HepG2 (cell line): ENCODE results near the gene SRCIN1. TPM values are rescaled to one million over a fixed set of nuclear protein-coding genes. Genes with fewer than 3 reads are reported as not detected.

Experiments
- ATAC-seq: fragments of 200-7000 bp; cut with Tn5 transposase; 3 replicates; pipeline ENCODE4 v1.9.1; 2020; ENCODE audit warnings: mild to moderate bottlenecking, moderate library complexity
- BruUV-seq: library from RNA; stranded (reverse); fragments of 400-500 nt; replicated peaks from 2 replicates; lab custom pipeline; 2021; lab: Mats Ljungman, UMichigan
- CTCF ChIA-PET: fragments of 300-600 bp; formaldehyde crosslinking; extraction: SDS; loops from one replicate; lab custom pipeline; 2021; ENCODE audit warnings: low total read pairs, inconsistent platforms, low intra/inter-chr PET ratio; lab: Yijun Ruan, JAX
- POLR2A ChIA-PET: fragments of 350-600 bp; sonication (Branson Sonifier 250); formaldehyde crosslinking; loops from one replicate; lab custom pipeline; 2020; ENCODE audit warnings: antibody characterized with exemption, inconsistent platforms; lab: Yijun Ruan, JAX
- DNase-seq: peaks from one replicate; pipeline ENCODE4 v3.0.0-alpha.2; 2015; ENCODE audit warnings: low spot score
- FAIRE-seq: peaks from 3 replicates; lab custom pipeline; 2011; peaks lifted over from hg19 to GRCh38; lab: Jason Lieb, UNC
- H2AFZ ChIP-seq: one replicate; pipeline ENCODE4 v1.6.1; 2011; ENCODE audit warnings: low read length, inconsistent platforms
- H3K27ac ChIP-seq: fragments of 300-600 bp; 3 replicates; pipeline ENCODE4 v1.8.0; 2011; ENCODE audit warnings: mixed run types, mild to moderate bottlenecking, mixed read lengths, low read length, inconsistent platforms; ENCODE audit not compliant: insufficient read depth; ENCODE audit errors: extremely low read length
- H3K27me3 ChIP-seq, 2 experiments: fragments of 200-600 bp in 1 of 2; 2 replicates in 1 of 2; 3 replicates in 1 of 2; pipeline versions ENCODE4 v1.6.0 to v1.8.0; 2011; ENCODE audit warnings: low read length in 2 of 2, mild to moderate bottlenecking in 2 of 2, moderate library complexity in 2 of 2, inconsistent platforms in 1 of 2; ENCODE audit not compliant: insufficient read depth in 2 of 2, control insufficient read depth in 1 of 2
- H3K36me3 ChIP-seq, 2 experiments: fragments of 200-600 bp in 1 of 2; replicated peaks in 1 of 2; 2 replicates in 1 of 2; 3 replicates in 1 of 2; pipeline versions ENCODE4 v1.5.1 to v1.8.0; 2011; ENCODE audit warnings: low read length in 2 of 2, inconsistent platforms in 1 of 2; ENCODE audit not compliant: insufficient read depth in 2 of 2, control insufficient read depth in 1 of 2
- H3K4me1 ChIP-seq: 2 replicates; pipeline ENCODE4 v1.5.1; 2012; ENCODE audit warnings: low read length, inconsistent platforms; ENCODE audit not compliant: insufficient read depth
- H3K4me2 ChIP-seq: 2 replicates; pipeline ENCODE4 v1.6.0; 2011; ENCODE audit warnings: low read depth, low read length, inconsistent platforms
- H3K4me3 ChIP-seq, 3 experiments: fragments of 200-600 bp in 1 of 3; sonication (generic), shearing (Covaris generic) in 1 of 3; replicated peaks in 1 of 3; 2 replicates each; pipeline ENCODE4 v1.5.1; 2011 to 2016; ENCODE audit warnings: low read length in 3 of 3, inconsistent platforms in 2 of 3, low read depth in 2 of 3, mild to moderate bottlenecking in 2 of 3, control low read depth in 1 of 3, mixed read lengths in 1 of 3; ENCODE audit not compliant: insufficient read depth in 1 of 3
- H3K79me2 ChIP-seq: one replicate; pipeline ENCODE4 v1.6.1; 2011; ENCODE audit warnings: low read length, inconsistent platforms; ENCODE audit not compliant: insufficient read depth
- H3K9ac ChIP-seq: 2 replicates; pipeline ENCODE4 v1.6.0; 2011; ENCODE audit warnings: mild to moderate bottlenecking, low read depth, low read length, inconsistent platforms; ENCODE audit not compliant: insufficient read depth
- H3K9me3 ChIP-seq: 2 replicates; pipeline ENCODE4 v1.5.1; 2012; ENCODE audit warnings: mild to moderate bottlenecking, low read length
- H4K20me1 ChIP-seq: 2 replicates; pipeline ENCODE4 v1.6.0; 2011; ENCODE audit warnings: inconsistent platforms, mild to moderate bottlenecking, low read length, moderate library complexity; ENCODE audit not compliant: insufficient read depth
- ATM ChIP-seq: fragments of 450-650 bp; IDR thresholded peaks from 2 replicates; pipeline ENCODE4 v1.7.1; 2017; ENCODE audit warnings: mild to moderate bottlenecking, borderline replicate concordance
- BCL3 ChIP-seq: sonication (generic); formaldehyde crosslinking; IDR thresholded peaks from 2 replicates; pipeline ENCODE4 v1.5.1; 2020; ENCODE audit warnings: mild to moderate bottlenecking, missing genetic modification reagents, moderate library complexity
- HNRNPK ChIP-seq: fragments of 200-400 bp; formaldehyde crosslinking; IDR thresholded peaks from 2 replicates; pipeline ENCODE4 v1.6.1; 2018; ENCODE audit warnings: low read length, low read depth, moderate library complexity, mild to moderate bottlenecking; ENCODE audit not compliant: poor library complexity, severe bottlenecking
- KAT7 ChIP-seq: IDR thresholded peaks from 2 replicates; pipeline ENCODE4 v1.6.1; 2018; ENCODE audit warnings: borderline replicate concordance, missing compliant biosample characterization
- MAZ ChIP-seq, 2 experiments: sonication (generic) in 1 of 2; formaldehyde crosslinking in 1 of 2; IDR thresholded peaks; 2 replicates each; pipeline versions ENCODE4 v1.5.0 to v1.6.1; 2012 to 2020; ENCODE audit warnings: low read depth in 2 of 2, mild to moderate bottlenecking in 2 of 2, borderline replicate concordance in 1 of 2, improper control_type of control experiment in 1 of 2, low read length in 1 of 2, missing genetic modification reagents in 1 of 2, moderate library complexity in 1 of 2
- RCOR2 ChIP-seq: IDR thresholded peaks from 2 replicates; pipeline ENCODE4 v1.6.1; 2016; ENCODE audit warnings: missing biosample characterization, missing genetic modification reagents
- SNAPC2 ChIP-seq: sonication (generic); formaldehyde crosslinking; IDR thresholded peaks from 2 replicates; pipeline ENCODE4 v1.8.1; 2022; ENCODE audit warnings: mild to moderate bottlenecking, missing genetic modification reagents
- SP5 ChIP-seq: IDR thresholded peaks from 2 replicates; pipeline ENCODE4 v1.6.1; 2016; ENCODE audit warnings: low read depth, borderline replicate concordance
- ZFX ChIP-seq: sonication (generic); formaldehyde crosslinking; IDR thresholded peaks from 2 replicates; pipeline ENCODE4 v1.4.0; 2020; ENCODE audit warnings: mild to moderate bottlenecking, low read depth, missing genetic modification reagents, moderate library complexity
- ZMYM3 ChIP-seq: sonication (generic); formaldehyde crosslinking; IDR thresholded peaks from 2 replicates; pipeline ENCODE4 v1.5.1; 2020; ENCODE audit warnings: mild to moderate bottlenecking, missing genetic modification reagents
- ZNF280D ChIP-seq: sonication (generic); formaldehyde crosslinking; IDR thresholded peaks from 2 replicates; pipeline ENCODE4 v1.5.1; 2020; ENCODE audit warnings: mild to moderate bottlenecking, missing genetic modification reagents
- ZNF430 ChIP-seq: sonication (generic); formaldehyde crosslinking; IDR thresholded peaks from 2 replicates; pipeline ENCODE4 v1.9.0; 2021; ENCODE audit warnings: mild to moderate bottlenecking, missing genetic modification reagents
- WGBS: methylation state at CpG from one replicate; pipeline ENCODE4 v1.1.6; 2017; ENCODE audit warnings: low lambda C conversion rate; 5-methylcytosine and 5-hydroxymethylcytosine counted together
- in situ Hi-C: cut with HindIII; loops from 2 replicates; pipeline ENCODE4 v1.10.0; 2017; ENCODE audit warnings: low pct_unique_long_range_greater_than_20kb; ENCODE audit not compliant: extremely low pct_ligation_motif_present
- intact Hi-C: fragments of 100-400 bp; cut with micrococcal nuclease; formaldehyde crosslinking; loops from one replicate; pipeline ENCODE4 v1.10.0; 2022; ENCODE audit not compliant: unreplicated experiment
- polyA plus RNA-seq, 8 experiments: library from polyadenylated mRNA; depleted of rRNA in 3 of 8; stranded (reverse) in 7 of 8; unstranded in 1 of 8; fragments of >200 nt; fragmentation: Illumina TruSeq in 4 of 8; extraction: Trizol in 4 of 8; gene quantifications; 2 replicates each; pipeline versions ENCODE4 v1.2.1 to v1.2.3, GENCODE V29; 2011 to 2016; ENCODE audit warnings: low read depth in 4 of 8, missing spikeins in 1 of 8, mixed read lengths in 1 of 8; ENCODE audit not compliant: insufficient read depth in 1 of 8
- total RNA-seq, 5 experiments: library from RNA; depleted of rRNA; stranded (reverse); fragments of >200 nt; fragmentation: Illumina TruSeq; extraction: Trizol; gene quantifications; 2 replicates each; pipeline ENCODE4 v1.2.3, GENCODE V29; 2016; ENCODE audit warnings: low read depth in 1 of 5

The SRCIN1 gene
- total and polyA plus RNA-seq, 2 of the 13 experiments (the other 11 are each of a cell fraction or from before 2014, with no cell fraction given): 1.2 to 9.6 TPM

- Histone ChIP-seq H4K20me1 (no peaks in the 10 kb centered on the region), H3K9me3 (no peaks in the 10 kb centered on the region), H3K9ac (no peak overlapping the region), H2AFZ (no peak overlapping the region), H3K27ac (peak overlapping the region; percentile 95), H3K4me1 (peaks cover 100% of the 10 kb centered on the region), H3K4me3 (no peak overlapping the region), H3K27me3 (no peaks in the 10 kb centered on the region), H3K36me3 (no peaks in the 10 kb centered on the region), H3K79me2 (no peaks in the 10 kb centered on the region), H3K4me2 (no peak overlapping the region)
- no peak for FAIRE-seq
- TF ChIP-seq ZMYM3 (CRISPR knock-in tag) (peak; percentile 89), ZNF430 (CRISPR knock-in tag) (0 out of 2 replicates have a peak, but pooled peaks have one; percentile 4), MAZ (IDR thresholded peaks at IDR 0.05; ENCODE audit: borderline replicate concordance, low read depth, low read length) (no peak), MAZ (CRISPR knock-in tag; IDR thresholded peaks at IDR 0.05; ENCODE audit: low read depth) (0 out of 2 replicates have a peak, but pooled peaks have one; percentile 3), SNAPC2 (no peak), BCL3 (CRISPR knock-in tag) (0 out of 2 replicates have a peak, but pooled peaks have one; percentile 45), ZNF280D (CRISPR knock-in tag) (peak; percentile 85), ZFX (CRISPR knock-in tag) (0 out of 2 replicates have a peak, but pooled peaks have one; percentile 7), SP5 (no peak), ATM (no peak), KAT7 (CRISPR knock-in tag) (no peak), HNRNPK (peak; percentile 9), RCOR2 (CRISPR knock-in tag) (0 out of 2 replicates have a peak, but pooled peaks have one; percentile 35)
- BruUV-seq: no TSS peak
- POLR2A ChIA-PET: interaction anchor here (3.1 to 9.0 kb wide), 4 partner anchors 7 to 93 kb away, joined by 13 to 291 read pairs (median 86); partner anchors contain the start of genes MLLT6 and SRCIN1
- ATAC-seq: no peak
- intact Hi-C loops: no loop called here
- 97% methylated on average over 6 of the region's 6 CpGs for WGBS
- no peak for DNase-seq
- in situ Hi-C loops: no loop called here
- CTCF ChIA-PET: interaction anchor here (1.2 kb wide), 1 partner anchor 51 kb away, joined by 3 read pairs; no protein-coding TSS in a partner anchor
Measured at GRCh38 chr17:38611872-38612376, 6.2 kb upstream of the SRCIN1 start.
